ENCODE measurements around the gene FAM13A.
"Not testable (repeated sequence)": the region's sequence is repeated elsewhere in the genome, so short reads cannot be mapped to it uniquely, and the experiment has no call there.

FAM13A gene

DNA sequence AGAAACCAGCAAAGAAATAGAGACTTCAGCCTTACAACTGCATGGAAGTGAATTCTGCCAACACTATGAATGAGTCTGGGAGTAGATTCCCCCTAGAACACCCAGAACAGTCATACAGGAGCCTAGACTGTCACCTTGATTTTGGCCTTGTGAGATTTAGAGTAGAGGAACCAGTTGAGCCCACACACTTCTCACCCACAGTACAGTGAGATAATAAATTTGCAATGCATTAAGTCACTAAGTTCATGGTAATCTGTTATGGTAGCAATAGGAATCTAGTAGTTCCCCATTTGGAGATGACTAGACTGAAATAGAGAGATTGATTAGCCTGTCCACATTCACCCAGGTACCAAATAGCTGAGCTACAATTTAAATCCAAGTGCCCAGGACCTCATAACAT is 59.0 kb downstream of the FAM13A start:
- no peak for DNase-seq

DNA sequence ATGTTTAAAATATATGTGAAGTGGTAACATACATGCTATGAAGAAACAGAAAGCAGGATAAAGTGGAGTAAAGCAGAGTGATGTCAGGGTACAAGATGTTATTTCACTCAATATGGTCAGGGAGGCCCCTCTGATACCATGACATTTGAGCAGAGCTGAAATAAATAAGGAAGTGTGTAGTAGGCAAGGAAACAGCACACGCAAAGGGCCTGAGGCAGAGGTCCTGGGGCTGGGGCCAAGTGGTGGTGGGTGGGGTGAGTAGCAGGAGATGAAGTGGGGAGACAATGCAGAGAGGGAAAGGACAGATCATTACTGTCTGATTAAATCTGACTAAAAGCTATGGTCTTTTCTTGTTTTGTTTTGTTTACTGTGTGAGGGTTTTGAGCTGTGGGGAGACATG is 61.1 kb downstream of the FAM13A start:
- DNase-seq, result no peak

DNA sequence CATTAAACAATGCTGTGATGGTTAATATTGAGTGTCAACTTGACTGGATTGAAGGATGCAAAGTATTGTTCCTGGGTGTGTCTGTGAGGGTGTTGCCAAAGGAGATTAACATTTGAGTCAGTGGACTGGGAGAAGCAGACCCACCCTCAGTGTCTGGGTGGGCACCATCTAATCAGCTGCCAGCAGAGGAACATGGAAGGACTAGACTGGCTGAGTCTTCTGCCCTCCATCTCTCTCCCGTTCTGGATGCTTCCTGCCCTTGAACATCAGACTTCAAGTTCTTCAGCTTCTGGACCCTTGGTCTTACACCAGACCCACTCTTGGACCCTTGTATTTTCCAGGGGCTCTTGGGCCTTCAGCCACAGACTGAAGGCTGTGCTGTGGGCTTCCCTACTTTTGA is 61.7 kb downstream of the FAM13A start:
- not testable (repeated sequence) for DNase-seq

DNA sequence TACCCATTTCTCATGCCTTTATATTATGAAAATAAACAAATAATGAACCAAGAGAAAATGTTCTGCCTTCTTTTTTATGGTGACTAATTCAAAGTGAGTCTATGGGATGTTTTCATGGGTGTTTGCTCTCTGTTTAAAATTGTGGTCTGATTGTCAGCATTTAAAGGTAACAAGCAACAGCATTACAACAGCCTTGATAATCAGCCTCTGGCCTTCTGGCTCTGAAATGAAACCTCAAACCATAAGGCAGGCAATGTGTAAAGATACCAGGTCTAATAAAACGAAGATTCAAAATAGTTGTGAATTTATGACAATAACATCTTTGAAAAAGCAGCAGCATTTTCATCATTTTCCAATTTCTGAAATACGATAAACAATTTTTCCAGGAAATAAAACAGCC is 63.7 kb downstream of the FAM13A start:
- no peak for DNase-seq

DNA sequence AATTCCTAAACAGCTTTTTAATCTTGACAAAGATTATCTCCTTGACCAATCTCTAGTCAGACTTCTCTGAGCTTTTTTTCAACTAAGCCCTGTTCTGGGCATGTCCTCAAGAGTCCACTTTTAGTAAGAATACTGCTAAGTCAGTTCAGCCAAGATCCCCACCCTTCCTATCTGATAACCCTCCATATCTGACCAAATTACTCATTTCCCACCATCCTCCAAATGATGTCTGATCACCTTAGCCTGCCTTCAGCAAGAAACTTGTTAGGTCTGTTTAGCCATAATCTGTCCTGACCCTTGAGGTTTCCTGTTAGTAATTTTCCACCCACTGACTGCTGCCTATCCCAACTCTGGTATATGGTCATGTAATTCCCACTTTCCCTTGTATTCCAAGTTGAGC is 65.2 kb downstream of the FAM13A start:
- no peak for DNase-seq

DNA sequence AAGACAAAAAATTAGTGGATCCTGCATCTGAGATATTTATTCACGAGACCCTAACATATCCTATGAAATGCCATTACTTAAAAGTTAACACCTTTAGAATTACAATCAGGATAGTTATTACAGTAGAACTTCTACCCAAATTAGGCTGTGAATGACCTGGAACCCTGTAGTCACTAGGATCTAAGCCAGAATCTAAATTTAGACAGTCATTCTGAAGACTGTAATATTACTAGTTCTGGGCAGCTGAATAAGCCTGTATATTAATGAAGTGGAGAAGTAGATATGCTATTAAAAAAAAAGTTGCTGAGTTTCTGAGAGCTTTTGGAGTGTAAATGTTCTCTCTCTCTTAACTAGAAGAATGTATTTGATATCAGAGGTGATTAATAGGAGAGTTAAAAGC is 67.0 kb downstream of the FAM13A start:
- DNase-seq, result no peak

DNA sequence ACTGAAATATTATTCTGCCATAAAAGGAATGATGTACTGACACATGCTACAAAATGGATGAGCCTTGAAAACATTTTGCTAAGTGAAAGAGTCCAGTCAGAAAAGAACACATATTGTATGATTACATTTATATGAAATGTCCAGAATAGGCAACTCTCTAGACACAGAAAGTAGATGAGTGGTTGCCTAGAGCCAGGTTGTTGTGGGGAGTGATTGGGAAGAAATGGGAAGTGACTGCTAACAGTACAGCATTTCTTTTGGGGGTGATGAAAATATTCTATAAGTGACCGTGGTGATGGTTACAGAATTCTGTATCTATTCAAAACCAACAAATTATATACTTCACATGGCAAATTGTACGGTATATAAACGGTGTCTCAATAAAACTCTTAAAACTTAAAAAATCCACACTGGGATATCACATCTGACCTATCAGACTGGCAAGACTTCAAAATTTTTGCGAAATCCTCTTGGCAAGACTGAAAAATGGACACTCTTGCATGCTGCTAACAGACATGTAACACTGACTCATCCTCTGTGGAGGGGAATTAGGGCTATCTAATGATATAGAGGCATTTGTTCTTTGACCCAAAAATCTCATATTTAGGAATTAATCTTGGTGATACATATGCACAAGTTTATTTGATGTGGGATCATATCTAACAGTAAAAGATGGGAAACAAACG is 71.8 kb downstream of the FAM13A start:
- peak; percentile 71 for DNase-seq

DNA sequence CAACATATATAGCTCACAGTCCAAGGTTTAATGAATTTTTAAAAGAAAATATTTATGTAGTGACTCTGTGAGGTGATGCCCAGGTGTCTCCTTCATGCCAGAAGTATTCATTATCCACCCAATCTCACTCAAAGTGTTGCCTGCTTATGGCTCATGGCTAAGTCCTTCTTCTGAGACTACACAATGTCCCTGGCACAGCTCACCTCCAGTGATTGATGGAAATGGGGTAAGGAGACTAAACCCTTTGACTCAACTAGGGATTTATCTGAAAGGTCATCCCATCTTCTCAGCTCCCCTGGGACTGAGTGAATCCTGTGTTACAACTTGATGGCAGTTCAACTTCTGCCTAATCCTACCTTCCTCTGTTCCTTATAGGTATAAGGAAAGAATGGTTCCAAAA is 74.2 kb downstream of the FAM13A start:
- no peak for DNase-seq

DNA sequence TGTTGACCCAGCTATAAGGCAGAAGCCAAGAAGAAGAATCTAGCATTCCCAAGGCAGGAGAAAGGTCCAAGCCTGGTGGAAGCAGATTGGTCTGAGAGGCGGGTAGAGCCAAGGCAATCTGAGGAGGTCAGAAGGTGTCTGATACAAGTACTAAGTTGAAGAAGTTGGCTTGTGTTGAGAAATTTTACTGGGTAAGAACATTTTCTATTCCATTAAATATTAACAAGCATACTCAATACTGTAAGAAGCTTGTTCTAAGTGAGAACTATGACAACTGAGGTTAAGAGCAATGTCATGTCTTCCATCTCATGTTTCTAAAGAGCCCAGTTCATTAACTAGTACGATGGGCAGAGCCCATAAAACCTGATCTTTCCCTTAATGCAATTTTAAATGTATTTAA is 75.0 kb downstream of the FAM13A start:
- no peak for DNase-seq

DNA sequence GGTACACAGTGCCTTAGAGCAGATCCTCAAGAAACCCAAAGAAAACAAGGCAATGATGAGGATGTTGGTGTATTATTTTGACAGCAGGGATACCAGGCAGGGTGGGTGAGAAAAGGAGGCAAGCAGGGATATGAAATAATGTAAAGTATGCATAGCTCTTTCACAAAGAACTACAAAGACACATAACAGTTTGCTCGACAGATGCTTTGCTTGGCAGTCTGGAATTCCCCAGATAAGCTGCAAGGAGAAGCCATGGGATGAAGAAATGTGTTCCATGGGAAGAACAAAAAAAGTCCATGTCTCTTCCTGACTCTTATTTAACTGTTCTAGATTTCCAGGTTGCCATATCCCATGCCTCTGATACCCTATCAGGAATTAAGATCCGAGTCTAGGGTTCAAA is 75.4 kb downstream of the FAM13A start:
- DNase-seq, result no peak

DNA sequence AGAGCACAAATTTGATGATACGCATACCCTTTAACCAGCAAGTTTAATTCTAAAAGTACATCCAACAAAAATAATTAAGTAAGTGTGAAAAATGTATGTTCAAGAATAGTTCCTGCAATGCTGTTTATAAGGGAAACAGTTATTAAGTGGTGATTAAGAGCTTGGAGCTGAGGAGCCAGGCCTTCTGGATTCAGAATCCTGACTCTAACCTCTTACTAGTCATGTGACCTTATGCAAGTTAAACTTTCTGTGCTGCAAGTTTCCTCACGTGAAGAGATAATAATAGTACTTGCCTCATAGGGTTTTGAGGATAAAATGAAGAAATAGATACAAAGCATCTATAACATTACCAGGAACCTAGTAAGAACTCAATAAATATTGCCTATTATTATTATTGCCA is 77.7 kb downstream of the FAM13A start:
- DNase-seq, result no peak

DNA sequence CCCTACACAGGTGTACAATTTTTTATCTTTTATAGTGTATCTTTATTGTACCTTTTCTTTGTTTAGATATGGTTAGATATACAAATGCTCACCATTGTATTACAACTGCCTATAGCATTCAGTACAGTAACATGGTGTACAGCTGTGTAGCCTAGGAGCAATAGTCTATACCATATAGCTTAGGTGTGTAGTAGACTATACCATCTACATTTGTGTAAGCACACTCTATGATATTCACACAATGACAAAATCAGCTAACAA is 80.3 kb downstream of the FAM13A start:
- DNase-seq, result no peak

DNA sequence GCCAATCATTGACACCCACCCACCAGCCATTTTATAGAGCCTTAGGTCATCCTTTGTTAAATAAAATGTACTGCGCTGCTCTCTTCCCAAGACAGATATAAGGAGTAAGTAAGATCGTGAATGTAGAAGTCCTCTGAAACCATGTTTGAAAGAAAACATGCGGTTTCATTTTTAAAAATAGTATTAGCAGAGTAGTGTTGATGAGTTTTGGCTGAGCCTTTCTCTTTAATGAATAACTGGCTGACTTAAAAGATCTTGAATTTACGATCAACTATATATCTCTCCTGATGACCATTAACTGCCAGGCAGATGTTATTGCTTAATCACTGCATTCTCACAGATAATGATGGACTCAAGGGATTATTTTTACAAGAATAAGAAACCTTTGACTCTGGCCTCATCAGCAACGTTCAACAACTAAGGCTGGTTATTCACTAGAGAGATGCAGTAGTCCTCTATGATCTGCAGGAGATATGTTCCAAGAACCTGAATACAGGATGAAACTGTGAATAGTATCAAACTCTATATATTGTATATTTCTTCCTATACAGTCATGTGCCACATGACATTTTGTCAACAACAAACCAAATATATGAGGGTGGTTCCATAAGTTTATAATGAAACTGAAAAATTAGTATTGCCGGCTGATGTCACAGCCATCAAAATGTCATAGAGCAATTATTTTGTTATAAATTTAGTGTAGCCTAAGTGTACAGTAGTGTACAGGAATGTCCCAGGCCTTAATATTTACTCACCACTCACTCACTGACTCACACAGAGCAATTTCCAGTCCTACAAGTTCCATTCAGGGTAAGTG is 80.8 kb downstream of the FAM13A start:
- no peak for DNase-seq

DNA sequence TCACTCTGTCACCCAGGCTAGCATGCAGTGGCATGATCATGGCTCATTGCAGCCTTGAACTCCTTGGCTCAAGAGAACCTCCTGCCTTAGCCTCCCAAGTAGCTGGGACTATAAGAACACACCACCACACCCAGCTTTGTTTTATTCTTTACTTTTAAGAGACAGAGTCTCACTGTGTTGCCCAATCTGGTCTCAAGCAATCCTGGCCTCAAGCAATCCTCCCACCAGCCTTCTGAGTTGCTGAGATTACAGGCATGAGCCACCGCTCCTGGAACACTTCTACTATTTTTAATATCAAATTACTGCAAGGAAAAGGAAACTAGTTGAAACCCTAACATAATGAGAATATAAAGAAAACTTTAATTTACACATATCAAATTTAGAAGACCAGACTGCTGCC is 85.4 kb downstream of the FAM13A start:
- no peak for DNase-seq

DNA sequence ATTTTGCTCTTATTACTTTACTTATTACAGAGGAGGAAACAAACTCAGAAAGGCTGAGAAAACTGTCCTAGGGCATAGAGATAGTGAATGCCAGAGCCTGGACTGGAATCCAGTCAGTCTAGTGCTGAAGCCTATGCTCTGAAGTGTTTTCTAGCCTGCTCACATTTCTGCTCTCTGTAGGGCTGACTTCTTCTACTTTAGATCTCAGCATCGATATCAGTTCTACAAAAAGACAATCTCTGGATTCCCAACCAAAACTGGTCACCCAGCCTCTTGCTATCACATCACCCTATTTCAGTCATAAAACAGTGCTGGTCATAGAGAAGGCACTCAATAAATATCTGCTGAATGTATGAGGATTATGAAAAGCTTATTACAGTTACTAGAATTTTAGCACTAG is 87.2 kb downstream of the FAM13A start:
- no peak for DNase-seq

DNA sequence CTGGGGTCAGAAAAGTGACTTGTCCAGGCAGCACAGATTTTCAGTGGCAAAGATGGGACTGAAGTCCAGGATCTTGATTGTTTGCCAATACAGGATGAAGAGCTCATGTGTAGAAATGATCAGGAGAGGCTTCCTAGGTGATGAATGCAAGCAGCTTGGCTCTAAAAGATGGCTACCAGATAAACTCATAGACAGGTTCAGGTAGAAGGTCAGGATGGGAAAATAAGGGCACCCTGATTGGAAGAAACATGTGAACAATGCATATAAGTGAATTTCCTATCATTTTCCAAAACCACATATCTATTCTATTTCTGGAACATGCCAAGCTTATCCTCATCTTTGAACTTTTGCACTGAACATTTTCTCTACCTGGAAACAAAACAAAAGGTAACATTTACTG is 87.7 kb downstream of the FAM13A start:
- DNase-seq, result no peak

DNA sequence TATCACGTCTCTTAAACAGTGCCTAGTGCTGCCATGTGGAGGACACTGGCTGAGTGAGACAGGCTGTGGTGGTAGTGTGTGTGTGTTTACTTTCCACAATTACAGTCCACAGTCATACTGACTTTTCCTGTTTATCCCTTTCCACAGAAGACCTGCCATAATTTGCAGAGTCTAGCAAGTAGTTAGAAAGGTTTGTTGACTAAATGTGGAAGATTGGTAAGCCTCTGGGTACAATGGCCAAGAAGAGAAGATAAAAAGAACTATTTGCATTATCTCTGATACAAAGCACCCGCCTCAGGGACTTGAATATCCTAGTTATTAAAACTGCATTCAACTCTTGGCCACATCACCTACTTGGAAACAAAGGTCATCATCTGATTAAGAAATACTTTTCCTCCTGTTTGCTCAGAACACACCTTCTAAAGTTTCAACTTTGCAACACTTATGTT is 89.1 kb downstream of the FAM13A start:
- no peak for DNase-seq

DNA sequence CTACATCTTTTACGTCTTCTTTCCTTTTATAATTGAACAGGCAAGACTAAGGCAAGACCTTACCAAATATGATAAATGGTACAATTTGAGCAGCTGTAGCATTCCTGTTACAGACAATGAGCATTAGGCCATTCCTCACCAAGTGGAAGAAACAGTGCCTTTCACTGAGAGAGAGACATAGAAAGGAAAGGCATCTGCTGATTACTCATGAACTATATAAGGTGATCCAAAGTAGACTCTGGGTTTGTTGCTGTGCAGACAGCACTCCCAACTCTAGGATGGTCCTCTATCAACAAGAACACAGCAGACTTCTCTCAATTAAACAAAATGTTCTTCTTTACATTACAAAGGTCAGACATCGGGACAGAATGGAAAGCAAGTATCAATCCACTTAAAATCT is 91.9 kb downstream of the FAM13A start:
- DNase-seq, result no peak

DNA sequence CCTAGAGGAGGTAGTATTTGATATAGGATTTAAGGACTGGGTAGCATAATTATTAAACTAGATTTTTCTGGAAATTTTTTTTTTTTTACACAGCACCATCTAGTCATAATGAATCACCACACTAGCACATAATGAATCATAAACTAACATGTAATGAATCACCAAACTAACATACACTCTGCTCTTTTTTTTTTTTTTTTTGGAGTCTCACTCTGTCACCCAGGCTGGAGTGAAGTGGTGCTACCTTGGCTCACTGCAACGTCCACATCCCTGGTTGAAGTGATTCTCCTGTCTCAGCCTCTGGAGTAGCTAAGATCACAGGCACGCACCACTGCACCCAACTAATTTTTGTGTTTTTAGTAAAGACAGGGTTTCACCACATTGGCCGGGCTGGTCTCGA is 92.5 kb downstream of the FAM13A start:
- peak; percentile 65 for DNase-seq

DNA sequence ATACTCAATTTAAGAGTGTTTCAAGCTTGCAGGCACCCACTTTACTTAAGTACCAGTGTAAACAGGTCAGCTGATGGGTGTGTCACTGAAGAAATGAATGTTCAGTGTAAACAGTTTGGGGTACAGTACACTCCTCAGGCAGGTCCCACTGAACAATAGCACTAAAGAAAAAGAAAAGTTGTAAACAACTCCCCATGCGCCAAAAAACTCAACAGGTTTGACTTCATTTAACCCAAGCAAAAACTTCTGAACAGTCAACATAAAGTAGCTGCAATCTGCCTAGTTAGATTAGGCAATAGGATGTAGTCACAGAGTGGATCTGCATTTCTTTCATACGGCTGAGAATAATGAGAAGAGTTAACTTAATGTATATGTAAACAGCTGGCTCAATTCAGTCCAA is 93.2 kb downstream of the FAM13A start:
- DNase-seq, result peak; percentile 52

DNA sequence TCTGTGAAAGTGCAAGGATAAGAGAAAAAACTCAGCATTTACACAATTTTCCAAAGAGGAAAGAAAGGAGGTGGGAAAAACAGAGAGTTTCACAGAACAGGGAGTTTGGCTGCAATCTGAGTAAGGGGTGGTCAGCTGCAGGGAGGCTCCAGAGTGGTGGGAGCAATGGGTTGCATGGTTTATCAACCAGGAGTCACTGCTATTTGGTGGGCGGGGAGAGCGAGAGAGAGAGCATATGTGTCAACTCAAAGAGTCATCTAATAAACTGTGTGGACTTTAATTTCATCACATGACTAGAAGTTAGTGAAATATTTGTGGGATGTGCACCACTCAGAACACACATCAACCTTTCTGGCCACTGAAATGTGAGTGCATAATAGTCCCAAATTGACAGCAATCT is 94.6 kb downstream of the FAM13A start:
- DNase-seq, result peak; percentile 23

DNA sequence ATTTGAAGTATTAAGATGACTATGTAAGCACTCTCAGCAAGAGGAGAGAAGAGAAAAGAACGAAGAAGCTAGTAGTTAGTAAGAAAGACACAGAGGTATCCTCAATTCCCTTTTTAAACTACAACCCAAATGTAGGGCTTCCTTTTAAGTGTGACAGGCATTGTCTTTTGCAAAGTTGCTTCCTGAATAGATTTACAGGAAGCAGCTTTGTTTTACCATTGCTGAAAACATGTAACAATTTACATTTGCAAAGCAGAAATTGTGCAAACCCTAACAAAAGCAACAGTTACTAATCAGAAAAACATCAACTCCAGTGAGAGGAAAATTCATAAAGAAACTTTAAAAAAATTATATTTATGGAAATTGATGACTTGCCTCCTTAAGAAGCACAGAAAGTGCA is 96.4 kb downstream of the FAM13A start:
- DNase-seq, result no peak

DNA sequence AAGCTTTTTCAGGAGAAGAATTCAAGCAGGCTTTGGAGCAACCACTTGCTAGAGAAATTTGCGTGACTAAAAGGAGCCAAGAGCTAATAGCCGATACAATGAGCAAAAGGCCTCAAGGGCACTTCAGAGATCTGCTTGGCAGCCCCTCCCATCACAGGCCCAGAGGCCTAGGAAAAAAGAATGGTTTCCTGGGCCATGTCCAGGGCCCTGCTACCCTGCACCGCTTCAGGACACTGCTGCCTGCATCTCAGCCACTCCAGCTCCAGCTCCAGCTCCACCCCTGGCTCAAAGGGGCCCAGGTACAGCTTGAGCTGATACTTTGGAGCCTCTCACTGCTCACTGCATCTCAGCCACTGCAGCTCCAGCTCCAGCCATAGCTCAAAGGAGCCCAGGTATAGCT is 98.9 kb downstream of the FAM13A start:
- no peak for DNase-seq

DNA sequence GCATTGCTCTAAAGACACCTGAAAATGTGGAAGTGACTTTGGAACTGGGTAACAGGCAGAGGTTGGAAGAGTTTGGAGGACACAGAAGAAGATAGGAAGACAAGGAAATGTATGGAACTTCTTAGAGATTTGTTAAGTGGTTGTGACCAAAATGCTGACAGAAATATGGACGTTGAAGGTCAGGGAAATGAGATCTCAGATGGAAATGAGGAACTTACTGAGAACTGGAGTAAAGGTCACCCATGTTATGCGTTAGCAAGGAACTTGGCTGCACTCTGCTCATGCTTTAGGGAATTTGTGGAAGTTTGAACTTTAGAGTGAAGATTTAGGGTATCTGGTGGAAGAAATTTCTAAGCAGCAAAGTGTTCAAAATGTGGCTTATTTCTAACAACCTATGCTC is 99.4 kb downstream of the FAM13A start:
- DNase-seq, result no peak

Data from HCEC 1CT (cell line).